ENCODE data around the gene TRIM15.
"Not testable (repeated sequence)": the region's sequence is repeated elsewhere in the genome, so short reads cannot be mapped to it uniquely, and the experiment has no call there.

Gene TRIM15

DNA sequence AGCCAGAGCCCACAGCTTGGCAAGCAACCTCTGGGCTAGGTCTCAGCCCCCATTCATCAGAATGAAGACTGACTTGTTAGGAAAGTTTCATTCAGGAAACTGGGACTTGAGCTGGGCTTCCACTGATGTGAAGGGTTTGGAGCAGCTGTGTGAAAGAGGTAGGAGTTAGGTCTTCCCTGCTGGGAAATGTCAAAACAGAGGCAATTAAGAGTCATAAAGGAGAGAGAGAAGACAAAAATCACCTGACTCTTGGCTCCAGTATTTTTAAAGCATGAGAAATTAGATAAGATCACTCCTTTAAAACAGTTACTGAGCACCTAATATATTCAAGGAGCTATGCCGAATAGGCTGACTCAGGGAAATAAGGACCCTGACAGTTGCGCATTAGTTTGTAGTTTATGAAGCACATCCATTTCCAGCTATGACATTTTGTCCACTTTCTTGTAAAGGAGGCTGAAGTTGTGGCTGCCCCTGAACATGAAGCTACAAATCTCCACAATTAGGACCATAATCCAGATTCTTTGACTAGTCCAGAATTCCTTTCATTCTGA, 31.3 kb upstream of the TRIM15 start:
- H3K4me1 ChIP-seq (ENCODE audit: control insufficient read depth, insufficient read depth, low read length), result peaks cover 37% of the 10 kb centered on the region
- no peak overlapping the region for H3K9ac ChIP-seq (ENCODE audit: low read length)
- no peaks in the 10 kb centered on the region for H3K9me3 ChIP-seq (ENCODE audit: control insufficient read depth, low read length)
- no peaks in the 10 kb centered on the region for H3K36me3 ChIP-seq (ENCODE audit: control insufficient read depth, insufficient read depth, low read length)
- no peak overlapping the region for H3K4me3 ChIP-seq (ENCODE audit: low read length)
- peaks cover 4% of the 10 kb centered on the region for H3K27me3 ChIP-seq (ENCODE audit: control insufficient read depth, insufficient read depth, low read length)

DNA sequence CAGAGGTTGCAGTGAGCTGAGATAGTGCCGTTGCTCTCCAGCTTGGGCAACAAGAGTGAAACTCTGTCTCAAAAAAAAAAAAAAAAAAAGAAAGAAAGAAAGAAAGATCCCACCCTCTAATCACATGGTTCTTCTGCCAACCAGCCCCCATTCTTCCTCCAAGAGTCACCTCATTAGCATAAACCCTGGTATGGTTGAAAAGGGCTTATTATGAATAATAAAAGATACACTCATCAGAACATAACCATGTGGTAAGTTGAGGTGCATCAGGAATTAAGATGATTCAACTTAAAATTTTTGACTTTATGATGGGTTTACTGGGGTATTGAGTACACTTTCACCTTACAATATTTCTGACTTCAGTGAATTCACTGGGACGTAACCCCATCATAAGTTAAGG, 28.2 kb upstream of the TRIM15 start:
- no peak overlapping the region for H3K9ac ChIP-seq (ENCODE audit: low read length)
- H3K9me3 ChIP-seq (ENCODE audit: control insufficient read depth, low read length), result no peaks in the 10 kb centered on the region
- H3K4me1 ChIP-seq (ENCODE audit: control insufficient read depth, insufficient read depth, low read length), result peaks cover 21% of the 10 kb centered on the region
- H3K27me3 ChIP-seq (ENCODE audit: control insufficient read depth, insufficient read depth, low read length), result no peaks in the 10 kb centered on the region
- no peaks in the 10 kb centered on the region for H3K36me3 ChIP-seq (ENCODE audit: control insufficient read depth, insufficient read depth, low read length)
- no peak overlapping the region for H3K4me3 ChIP-seq (ENCODE audit: low read length)

DNA sequence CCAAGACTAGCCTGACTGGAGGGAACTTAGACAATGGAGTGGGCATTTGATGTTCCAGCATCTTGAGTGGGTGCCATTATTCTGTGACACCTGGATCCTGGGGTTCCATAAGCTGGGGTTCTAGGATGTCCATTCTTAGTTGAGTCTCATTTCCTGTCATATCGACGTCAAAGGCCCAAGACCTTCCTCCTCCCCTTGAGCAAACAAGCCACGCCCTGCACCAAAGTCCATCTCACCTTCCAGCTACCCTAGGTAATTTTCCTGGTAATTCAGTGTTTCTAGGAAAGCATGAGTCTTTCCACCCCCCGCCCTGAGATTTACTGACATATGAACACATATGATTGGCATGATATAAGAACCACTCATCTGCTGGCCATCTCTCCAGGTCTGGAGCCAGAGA, 27.6 kb upstream of the TRIM15 start, which contains the start of gene TRIM40:
TRIM40 (plus strand) TSS at position 384 of the 400 bp plus-strand sequence. CDS start 897 bp downstream, outside the sequence.
- no peaks in the 10 kb centered on the region for H3K9me3 ChIP-seq (ENCODE audit: control insufficient read depth, low read length)
- H3K27me3 ChIP-seq (ENCODE audit: control insufficient read depth, insufficient read depth, low read length), result no peaks in the 10 kb centered on the region
- no peak within 1 kb of the TSS for H3K9ac ChIP-seq (ENCODE audit: low read length)
- H3K4me1 ChIP-seq (ENCODE audit: control insufficient read depth, insufficient read depth, low read length), result peaks cover 15% of the 10 kb centered on the region
- H3K36me3 ChIP-seq (ENCODE audit: control insufficient read depth, insufficient read depth, low read length), result no peaks in the 10 kb centered on the region
- no peak within 1 kb of the TSS for H3K4me3 ChIP-seq (ENCODE audit: low read length)

DNA sequence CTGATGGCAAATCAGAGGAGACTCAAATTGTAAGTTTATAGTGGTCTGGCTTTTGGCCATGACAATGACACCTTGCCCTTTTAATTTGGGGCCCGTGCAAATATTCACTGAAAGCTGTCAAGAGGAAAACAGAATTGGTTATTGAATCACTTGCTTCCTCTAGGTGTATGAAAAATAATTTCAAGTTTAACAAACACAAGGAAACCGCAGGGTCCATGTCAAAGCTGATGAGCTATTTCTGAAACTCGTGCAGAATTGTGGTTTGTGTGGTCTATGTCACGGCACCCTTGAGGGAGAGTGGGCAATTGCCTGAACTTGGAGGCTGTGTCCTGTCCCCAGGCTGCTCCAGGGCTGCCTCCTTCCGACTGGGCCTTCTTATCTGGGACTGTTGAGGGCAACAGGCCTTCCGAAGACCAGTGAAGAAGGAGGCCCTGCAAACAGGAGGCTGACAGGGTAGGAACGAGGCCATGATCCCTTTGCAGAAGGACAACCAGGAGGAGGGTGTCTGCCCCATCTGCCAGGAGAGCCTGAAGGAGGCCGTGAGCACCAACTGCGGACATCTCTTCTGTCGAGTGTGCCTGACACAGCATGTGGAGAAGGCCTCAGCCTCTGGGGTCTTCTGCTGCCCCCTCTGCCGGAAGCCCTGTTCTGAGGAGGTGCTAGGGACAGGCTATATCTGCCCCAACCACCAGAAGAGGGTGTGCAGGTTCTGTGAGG, 26.6 kb upstream of the TRIM15 start:
- no peaks in the 10 kb centered on the region for H3K9me3 ChIP-seq (ENCODE audit: control insufficient read depth, low read length)
- peaks cover 10% of the 10 kb centered on the region for H3K4me1 ChIP-seq (ENCODE audit: control insufficient read depth, insufficient read depth, low read length)
- H3K9ac ChIP-seq (ENCODE audit: low read length), result no peak overlapping the region
- no peak overlapping the region for H3K4me3 ChIP-seq (ENCODE audit: low read length)
- no peaks in the 10 kb centered on the region for H3K36me3 ChIP-seq (ENCODE audit: control insufficient read depth, insufficient read depth, low read length)
- H3K27me3 ChIP-seq (ENCODE audit: control insufficient read depth, insufficient read depth, low read length), result no peaks in the 10 kb centered on the region

DNA sequence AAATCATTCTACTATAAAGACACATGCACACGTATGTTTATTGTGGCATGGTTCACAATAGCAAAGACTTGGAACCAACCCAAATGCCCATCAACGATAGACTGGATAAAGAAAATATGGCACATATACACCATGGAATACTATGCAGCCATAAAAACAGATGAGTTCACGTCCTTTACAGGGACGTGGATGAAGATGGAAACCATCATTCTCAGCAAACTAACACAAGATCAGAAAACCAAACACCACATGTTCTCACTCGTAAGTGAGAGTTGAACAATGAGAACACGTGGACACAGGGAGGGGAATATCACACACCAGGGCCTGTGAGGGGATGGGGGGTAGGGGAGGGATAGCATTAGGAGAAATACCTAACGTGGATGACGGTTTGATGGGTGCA, 23.1 kb upstream of the TRIM15 start:
- not testable (repeated sequence) for H3K4me3 ChIP-seq (ENCODE audit: low read length); H3K9ac ChIP-seq (ENCODE audit: low read length); H3K36me3 ChIP-seq (ENCODE audit: control insufficient read depth, insufficient read depth, low read length); H3K9me3 ChIP-seq (ENCODE audit: control insufficient read depth, low read length); H3K27me3 ChIP-seq (ENCODE audit: control insufficient read depth, insufficient read depth, low read length)
- peaks cover 17% of the 10 kb centered on the region for H3K4me1 ChIP-seq (ENCODE audit: control insufficient read depth, insufficient read depth, low read length)

DNA sequence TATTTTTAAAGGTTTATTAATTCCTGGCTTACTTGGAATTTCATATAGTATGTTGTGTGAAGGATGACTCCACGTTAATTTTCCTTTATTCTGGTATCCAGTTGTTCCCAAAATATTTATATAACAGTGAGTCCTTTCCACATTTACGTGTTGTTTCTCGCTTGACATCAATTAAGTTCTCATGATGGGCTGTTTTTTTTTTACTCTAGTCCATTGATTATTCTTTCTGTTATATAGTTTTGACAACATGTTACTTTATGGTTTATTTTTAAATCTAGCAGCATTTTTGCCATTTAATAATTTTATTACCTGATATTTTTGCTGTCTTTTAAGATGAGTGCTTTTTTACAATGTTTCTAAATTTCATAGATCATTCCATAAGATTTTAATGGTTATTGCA, 20.7 kb upstream of the TRIM15 start:
- Histone ChIP-seq H3K4me3 (ENCODE audit: low read length) (no peak overlapping the region), H3K36me3 (ENCODE audit: control insufficient read depth, insufficient read depth, low read length) (no peaks in the 10 kb centered on the region), H3K9ac (ENCODE audit: low read length) (no peak overlapping the region), H3K9me3 (ENCODE audit: control insufficient read depth, low read length) (no peaks in the 10 kb centered on the region), H3K27me3 (ENCODE audit: control insufficient read depth, insufficient read depth, low read length) (peaks cover 10% of the 10 kb centered on the region), H3K4me1 (ENCODE audit: control insufficient read depth, insufficient read depth, low read length) (peaks cover 8% of the 10 kb centered on the region)

DNA sequence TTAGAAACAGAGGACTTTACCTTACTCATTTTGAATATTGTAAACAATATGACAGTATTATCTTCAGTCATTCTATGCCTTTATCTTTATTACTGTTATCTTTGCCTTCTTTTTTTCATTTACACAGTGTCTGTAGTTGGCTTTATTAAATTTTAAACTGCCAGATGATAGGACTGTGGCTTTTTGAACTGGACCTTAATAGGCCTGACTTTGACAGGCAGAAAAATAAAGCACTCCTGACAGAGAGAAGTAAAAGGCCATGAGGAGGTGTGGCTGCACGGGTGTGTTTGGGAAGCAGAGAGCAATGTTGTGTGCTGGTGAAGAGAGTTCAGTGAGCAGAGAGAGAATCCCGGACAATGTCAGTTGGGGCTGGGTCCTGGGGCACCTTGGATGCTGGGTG, 19.6 kb upstream of the TRIM15 start:
- Histone ChIP-seq H3K4me1 (ENCODE audit: control insufficient read depth, insufficient read depth, low read length) (peaks cover 8% of the 10 kb centered on the region), H3K36me3 (ENCODE audit: control insufficient read depth, insufficient read depth, low read length) (no peaks in the 10 kb centered on the region), H3K27me3 (ENCODE audit: control insufficient read depth, insufficient read depth, low read length) (peaks cover 13% of the 10 kb centered on the region)

DNA sequence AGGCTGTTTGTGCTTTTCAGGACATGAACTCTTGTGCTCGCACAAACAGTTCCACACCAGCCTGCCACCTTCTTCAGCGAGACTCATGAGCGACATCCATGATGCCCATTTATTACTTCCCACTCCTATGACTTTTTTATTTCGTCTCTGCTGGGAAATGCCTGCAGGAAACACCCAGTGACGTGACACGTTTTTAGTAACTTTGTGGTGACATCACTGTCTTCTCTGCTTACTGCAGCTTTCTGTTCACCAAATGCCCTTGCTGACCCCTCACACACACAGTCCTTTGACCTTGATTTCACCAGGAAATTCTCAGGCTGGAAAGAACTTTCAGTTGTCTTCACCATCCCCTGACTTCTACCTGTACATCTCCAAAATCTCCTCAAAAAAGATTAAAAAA, 18.5 kb upstream of the TRIM15 start:
- peaks cover 13% of the 10 kb centered on the region for H3K27me3 ChIP-seq (ENCODE audit: control insufficient read depth, insufficient read depth, low read length)
- H3K9ac ChIP-seq (ENCODE audit: low read length), result no peak overlapping the region
- no peaks in the 10 kb centered on the region for H3K9me3 ChIP-seq (ENCODE audit: control insufficient read depth, low read length)

More for the DNA sequence above, 19.6 kb upstream of the TRIM15 start:
- Histone ChIP-seq H3K9me3 (ENCODE audit: control insufficient read depth, low read length) (no peaks in the 10 kb centered on the region), H3K9ac (ENCODE audit: low read length) (no peak overlapping the region), H3K4me3 (ENCODE audit: low read length) (no peak overlapping the region)

DNA sequence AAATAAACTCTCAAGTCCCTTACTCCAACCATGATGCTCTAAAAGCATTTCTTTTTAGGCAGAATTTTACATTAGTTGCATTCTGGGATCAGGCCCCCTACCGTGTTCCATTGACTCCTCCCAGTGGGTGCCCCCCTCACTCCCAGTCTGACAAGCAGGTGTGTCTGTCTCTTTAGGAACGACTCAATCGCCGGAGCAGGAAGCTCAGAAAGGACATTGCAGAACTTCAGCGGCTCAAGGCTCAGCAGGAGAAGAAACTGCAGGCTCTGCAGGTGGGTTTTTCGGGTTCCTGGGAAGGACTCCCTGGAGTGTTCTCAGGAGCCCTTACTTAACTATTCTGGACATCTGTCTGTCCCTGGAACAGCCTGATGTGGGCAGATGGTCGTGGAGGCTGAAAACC, 17.5 kb upstream of the TRIM15 start:
- no peak overlapping the region for H3K4me3 ChIP-seq (ENCODE audit: low read length)
- no peak overlapping the region for H3K9ac ChIP-seq (ENCODE audit: low read length)
- H3K4me1 ChIP-seq (ENCODE audit: control insufficient read depth, insufficient read depth, low read length), result peaks cover 8% of the 10 kb centered on the region
- no peaks in the 10 kb centered on the region for H3K9me3 ChIP-seq (ENCODE audit: control insufficient read depth, low read length)
- H3K36me3 ChIP-seq (ENCODE audit: control insufficient read depth, insufficient read depth, low read length), result no peaks in the 10 kb centered on the region
- H3K27me3 ChIP-seq (ENCODE audit: control insufficient read depth, insufficient read depth, low read length), result peaks cover 13% of the 10 kb centered on the region

More for the DNA sequence above, 18.5 kb upstream of the TRIM15 start:
- no peaks in the 10 kb centered on the region for H3K36me3 ChIP-seq (ENCODE audit: control insufficient read depth, insufficient read depth, low read length)
- peaks cover 8% of the 10 kb centered on the region for H3K4me1 ChIP-seq (ENCODE audit: control insufficient read depth, insufficient read depth, low read length)
- no peak overlapping the region for H3K4me3 ChIP-seq (ENCODE audit: low read length)

DNA sequence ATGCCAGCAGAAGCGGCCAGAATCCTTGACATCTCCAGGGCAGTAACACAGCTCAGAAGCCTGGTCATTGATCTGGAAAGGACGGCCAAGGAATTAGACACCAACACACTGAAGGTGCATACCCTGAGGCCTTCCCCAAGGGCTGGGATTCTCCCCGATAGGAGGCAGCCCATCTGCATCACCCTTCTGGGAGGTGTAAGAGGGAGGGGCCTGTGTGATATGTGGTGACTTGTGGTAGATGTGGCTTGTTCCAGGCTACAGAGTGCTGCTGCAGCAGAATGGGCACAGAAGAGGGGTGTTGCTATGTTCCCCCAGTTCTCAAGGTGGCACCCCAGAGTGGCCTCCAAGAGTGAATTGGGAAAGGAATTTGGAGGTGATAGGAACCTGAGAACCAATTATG, 16.2 kb upstream of the TRIM15 start:
- Histone ChIP-seq H3K4me1 (ENCODE audit: control insufficient read depth, insufficient read depth, low read length) (peaks cover 8% of the 10 kb centered on the region), H3K36me3 (ENCODE audit: control insufficient read depth, insufficient read depth, low read length) (no peaks in the 10 kb centered on the region), H3K27me3 (ENCODE audit: control insufficient read depth, insufficient read depth, low read length) (peaks cover 13% of the 10 kb centered on the region), H3K9me3 (ENCODE audit: control insufficient read depth, low read length) (no peaks in the 10 kb centered on the region), H3K4me3 (ENCODE audit: low read length) (no peak overlapping the region), H3K9ac (ENCODE audit: low read length) (no peak overlapping the region)

DNA sequence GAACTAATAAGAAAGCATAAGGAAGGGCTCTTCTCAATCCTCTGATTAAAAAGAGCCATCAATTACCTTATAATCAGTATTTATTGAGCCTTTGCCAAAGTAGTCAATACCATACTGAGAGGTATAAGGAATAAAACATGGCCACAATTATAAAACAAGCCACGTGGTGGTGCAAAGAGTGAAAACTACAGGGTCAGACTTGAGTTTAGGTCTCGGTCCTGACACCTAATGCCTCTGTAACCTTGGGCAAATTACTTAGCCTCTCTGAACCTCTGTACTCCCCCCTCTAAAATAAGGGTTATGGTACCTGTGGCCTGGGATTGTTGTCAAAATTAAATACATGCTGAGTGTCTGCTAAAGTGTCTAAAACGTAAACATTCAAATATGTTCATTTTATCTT, 14.1 kb upstream of the TRIM15 start:
- Histone ChIP-seq H3K4me3 (ENCODE audit: low read length) (no peak overlapping the region), H3K36me3 (ENCODE audit: control insufficient read depth, insufficient read depth, low read length) (no peaks in the 10 kb centered on the region), H3K27me3 (ENCODE audit: control insufficient read depth, insufficient read depth, low read length) (peaks cover 9% of the 10 kb centered on the region), H3K9ac (ENCODE audit: low read length) (no peak overlapping the region), H3K4me1 (ENCODE audit: control insufficient read depth, insufficient read depth, low read length) (peaks cover 2% of the 10 kb centered on the region), H3K9me3 (ENCODE audit: control insufficient read depth, low read length) (no peaks in the 10 kb centered on the region)

DNA sequence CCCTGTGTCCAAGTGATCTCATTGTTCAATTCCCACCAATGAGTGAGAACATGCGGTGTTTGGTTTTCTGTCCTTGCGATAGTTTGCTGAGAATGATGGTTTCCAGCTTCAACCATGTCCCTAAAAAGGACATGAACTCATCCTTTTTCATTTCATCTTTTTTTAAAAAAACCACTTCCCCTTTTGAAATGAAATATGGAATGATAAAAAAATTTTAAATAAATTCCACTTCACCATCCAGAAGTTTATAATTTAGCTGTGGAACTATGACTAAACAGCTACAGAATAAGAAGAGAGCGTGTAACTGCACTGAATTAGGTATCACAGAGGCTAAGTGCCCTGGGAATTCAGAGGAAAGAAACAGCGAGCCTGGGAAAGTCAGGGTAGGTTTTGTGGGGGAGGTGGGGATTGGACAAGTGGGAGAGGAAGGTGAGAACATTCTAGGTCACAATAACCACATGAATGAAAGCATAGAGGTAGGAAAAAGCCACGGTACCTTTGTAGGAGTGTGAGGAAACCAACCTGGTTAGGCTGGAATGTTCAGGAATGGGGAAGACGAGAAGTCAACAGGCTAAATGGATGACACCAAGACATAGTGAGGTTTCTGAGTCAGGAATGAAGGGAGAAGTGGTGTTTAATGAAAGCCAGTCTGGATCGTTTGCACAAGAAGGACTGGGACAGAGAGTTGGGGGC, 13.3 kb upstream of the TRIM15 start:
- no peaks in the 10 kb centered on the region for H3K36me3 ChIP-seq (ENCODE audit: control insufficient read depth, insufficient read depth, low read length)
- H3K27me3 ChIP-seq (ENCODE audit: control insufficient read depth, insufficient read depth, low read length), result peaks cover 8% of the 10 kb centered on the region
- no peak overlapping the region for H3K4me3 ChIP-seq (ENCODE audit: low read length)
- H3K9ac ChIP-seq (ENCODE audit: low read length), result no peak overlapping the region
- H3K4me1 ChIP-seq (ENCODE audit: control insufficient read depth, insufficient read depth, low read length), result no peaks in the 10 kb centered on the region
- H3K9me3 ChIP-seq (ENCODE audit: control insufficient read depth, low read length), result no peaks in the 10 kb centered on the region

Data from mucosa of stomach (tissue), 1 donor.